Psoas muscle (tissue), 8 donors: Measurements from ENCODE around the gene KIF18A. TPM values are rescaled to one million over a fixed set of nuclear protein-coding genes. Genes with fewer than 3 reads are reported as not detected.

Source experiments
- ATAC-seq, 4 donors: fragments of 200-7000 bp; cut with Tn5 transposase; one replicate each; pipeline ENCODE4 v1.9.1; 2020; ENCODE audit warnings: moderate library complexity in 3 of 4, mild to moderate bottlenecking in 2 of 4
- DNase-seq, 2 donors: peaks; one replicate each; pipeline ENCODE4 v3.0.0-alpha.2; 2020
- H3K27ac ChIP-seq: fragments of 200-600 bp; one replicate; pipeline ENCODE4 v1.8.0; 2022
- H3K27me3 ChIP-seq, 3 donors: fragments of 200-600 bp in 1 of 3; one replicate each; pipeline versions ENCODE4 v1.6.1 to v1.8.0; 2013 to 2022; ENCODE audit warnings: low read length in 2 of 3, mild to moderate bottlenecking in 2 of 3, moderate library complexity in 1 of 3; ENCODE audit not compliant: insufficient read depth in 3 of 3
- H3K36me3 ChIP-seq, 2 donors: fragments of 200-600 bp in 1 of 2; one replicate each; pipeline versions ENCODE4 v1.6.1 to v1.8.0; 2013 to 2022; ENCODE audit warnings: low read depth in 1 of 2, mild to moderate bottlenecking in 1 of 2, moderate library complexity in 1 of 2; ENCODE audit not compliant: insufficient read depth in 1 of 2
- H3K4me1 ChIP-seq: fragments of 200-600 bp; one replicate; pipeline ENCODE4 v1.8.0; 2022
- H3K4me3 ChIP-seq: fragments of 200-600 bp; one replicate; pipeline ENCODE4 v1.8.0; 2022; ENCODE audit warnings: mild to moderate bottlenecking
- H3K9me3 ChIP-seq: fragments of 200-600 bp; one replicate; pipeline ENCODE4 v1.8.0; 2022
- WGBS, 3 donors: extraction: QIAGEN DNeasy Blood & Tissue Kit; methylation state at CpG; one replicate each; pipeline versions ENCODE4 v1.1.6 to v1.1.7; 2013; 5-methylcytosine and 5-hydroxymethylcytosine counted together
- intact Hi-C, 2 donors: fragments of 100-400 bp; cut with DNase I; formaldehyde crosslinking; loops; one replicate each; pipeline versions ENCODE4 v1.11.0 to v1.14.2; 2022
- polyA plus RNA-seq, 3 donors: library from polyadenylated mRNA; stranded (reverse); fragments of 200-250 nt; gene quantifications; one replicate each; pipeline ENCODE4 v1.2.3, GENCODE V29; 2013
- total RNA-seq, 4 donors: library from RNA; stranded (reverse); fragmentation: NEBNext Ultra II Directional in 2 of 4; extraction: Animal tissue kit (Norgen Biotek cat#: 25700) in 2 of 4; gene quantifications; one replicate each; pipeline versions ENCODE4 v1.2.1 to v1.2.4, GENCODE V29; 2021 to 2023
- TF ChIP-seq, protein P1 (sequence below): fragments of 200-600 bp; IDR thresholded peaks from one replicate; pipeline ENCODE4 v1.8.0; 2022; ENCODE audit warnings: antibody characterized with exemption
- donor health status: healthy with polysubstance abuse.
- donor health status: DM: no; HTN: no; CAD: no; lungs with moderate emphysema.
- donor health status: Bipolar disorder and iron deficiency.
- donor health status: healthy.
- donor health status: DM: yes; HTN: yes; CAD: no.
- donor health status: DM: no; HTN: no; CAD: no.
- donor health status: DM: no; HTN: no; CAD: no.
- donor health status: DM: yes; HTN: yes; CAD: no.

Gene KIF18A
- total and polyA plus RNA-seq, 7 donors, result 0.15 to 0.53 (median 0.46) TPM; not detected in 2

DNA sequence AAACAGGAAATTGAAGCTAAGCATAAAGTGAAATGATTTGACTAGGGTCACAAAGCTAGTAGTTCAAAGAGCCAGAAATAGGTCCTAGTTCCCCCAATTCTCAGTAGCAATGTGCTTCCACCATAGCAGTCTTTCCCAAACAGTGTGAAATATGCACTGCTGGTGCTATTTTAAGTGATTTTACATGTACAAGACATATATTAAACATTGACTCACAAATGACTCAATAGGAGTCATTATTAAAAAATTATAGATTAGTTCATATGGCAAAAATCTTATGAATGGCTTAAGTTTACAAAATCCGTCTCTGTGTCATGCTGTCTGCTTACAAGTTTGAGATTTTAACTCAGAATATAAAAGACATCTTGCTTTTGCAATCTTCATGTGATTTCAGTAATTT, 21.4 kb downstream of the KIF18A start:
- Histone ChIP-seq H3K27ac (no peak overlapping the region), H3K9me3 (no peaks in the 10 kb centered on the region), H3K4me3 (no peak overlapping the region), H3K36me3 (no peaks in the 10 kb centered on the region), H3K4me1 (no peaks in the 10 kb centered on the region), H3K27me3 (no peaks in the 10 kb centered on the region)
- TF ChIP-seq, protein P1, sequence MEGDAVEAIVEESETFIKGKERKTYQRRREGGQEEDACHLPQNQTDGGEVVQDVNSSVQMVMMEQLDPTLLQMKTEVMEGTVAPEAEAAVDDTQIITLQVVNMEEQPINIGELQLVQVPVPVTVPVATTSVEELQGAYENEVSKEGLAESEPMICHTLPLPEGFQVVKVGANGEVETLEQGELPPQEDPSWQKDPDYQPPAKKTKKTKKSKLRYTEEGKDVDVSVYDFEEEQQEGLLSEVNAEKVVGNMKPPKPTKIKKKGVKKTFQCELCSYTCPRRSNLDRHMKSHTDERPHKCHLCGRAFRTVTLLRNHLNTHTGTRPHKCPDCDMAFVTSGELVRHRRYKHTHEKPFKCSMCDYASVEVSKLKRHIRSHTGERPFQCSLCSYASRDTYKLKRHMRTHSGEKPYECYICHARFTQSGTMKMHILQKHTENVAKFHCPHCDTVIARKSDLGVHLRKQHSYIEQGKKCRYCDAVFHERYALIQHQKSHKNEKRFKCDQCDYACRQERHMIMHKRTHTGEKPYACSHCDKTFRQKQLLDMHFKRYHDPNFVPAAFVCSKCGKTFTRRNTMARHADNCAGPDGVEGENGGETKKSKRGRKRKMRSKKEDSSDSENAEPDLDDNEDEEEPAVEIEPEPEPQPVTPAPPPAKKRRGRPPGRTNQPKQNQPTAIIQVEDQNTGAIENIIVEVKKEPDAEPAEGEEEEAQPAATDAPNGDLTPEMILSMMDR, result no peak
- intact Hi-C loops, result no loop called here
- no peak for ATAC-seq
- DNase-seq, result no peak
- WGBS, 3 donors, result 85 to 98% (median 94%) methylated on average over 1 of the region's 1 CpG

DNA sequence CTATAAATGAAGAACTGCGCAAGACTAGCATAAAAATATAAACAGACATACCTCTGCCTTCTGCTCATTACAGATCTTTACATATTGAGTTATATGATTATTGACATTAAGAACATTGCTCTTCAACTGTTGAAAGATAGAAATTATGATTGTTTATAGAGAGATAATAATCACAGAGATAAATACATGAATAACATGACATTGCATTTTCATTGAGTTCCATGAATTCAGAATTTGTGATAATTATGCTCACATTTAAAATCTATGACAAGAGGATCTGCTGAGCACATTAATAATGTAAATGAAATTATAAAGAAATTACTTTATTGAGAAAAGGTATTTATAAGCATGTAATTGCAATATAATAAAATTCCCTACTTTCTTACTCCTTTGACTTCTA, 24.8 kb downstream of the KIF18A start:
- Histone ChIP-seq H3K27me3 (no peaks in the 10 kb centered on the region), H3K9me3 (no peaks in the 10 kb centered on the region)

DNA sequence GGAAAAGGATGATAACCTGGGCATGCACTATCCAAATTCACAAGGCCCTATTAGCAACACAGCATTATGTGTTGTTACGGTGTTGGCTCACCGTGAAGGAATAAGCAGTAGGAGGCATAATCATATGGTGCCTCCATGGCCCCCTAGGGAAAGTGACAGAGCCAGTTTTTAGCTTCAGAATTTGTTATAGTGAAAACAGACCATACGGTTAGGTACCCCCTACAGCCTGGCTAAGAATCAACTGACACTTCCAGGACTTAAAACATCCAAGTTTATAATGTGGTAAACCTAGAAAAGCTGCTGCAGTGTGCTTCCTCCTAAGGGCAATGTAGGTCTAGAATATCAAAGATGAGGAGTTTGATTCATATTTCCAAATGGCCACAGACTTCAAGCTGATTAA, 30.4 kb downstream of the KIF18A start:
- no peak overlapping the region for H3K27ac ChIP-seq
- no peaks in the 10 kb centered on the region for H3K9me3 ChIP-seq
- H3K36me3 ChIP-seq, result no peaks in the 10 kb centered on the region
- TF ChIP-seq, protein P1, result no peak
- ATAC-seq (no peak), DNase-seq (no peak)
- no peaks in the 10 kb centered on the region for H3K27me3 ChIP-seq
- no peaks in the 10 kb centered on the region for H3K4me1 ChIP-seq
- no peak overlapping the region for H3K4me3 ChIP-seq
- WGBS, 3 donors, result 86 to 87% (median 87%) methylated on average over 3 of the region's 3 CpGs
- intact Hi-C loops, result no loop called here

More for the DNA sequence above, 24.8 kb downstream of the KIF18A start:
- H3K4me3 ChIP-seq, result no peak overlapping the region
- H3K4me1 ChIP-seq, result no peaks in the 10 kb centered on the region
- 98 to 100% (median 100%) methylated on average over 1 of the region's 1 CpG for WGBS, 3 donors
- intact Hi-C loops, result no loop called here
- ATAC-seq (no peak), DNase-seq (no peak)
- H3K36me3 ChIP-seq, result no peaks in the 10 kb centered on the region
- TF ChIP-seq, protein P1, result no peak
- H3K27ac ChIP-seq, result no peak overlapping the region

DNA sequence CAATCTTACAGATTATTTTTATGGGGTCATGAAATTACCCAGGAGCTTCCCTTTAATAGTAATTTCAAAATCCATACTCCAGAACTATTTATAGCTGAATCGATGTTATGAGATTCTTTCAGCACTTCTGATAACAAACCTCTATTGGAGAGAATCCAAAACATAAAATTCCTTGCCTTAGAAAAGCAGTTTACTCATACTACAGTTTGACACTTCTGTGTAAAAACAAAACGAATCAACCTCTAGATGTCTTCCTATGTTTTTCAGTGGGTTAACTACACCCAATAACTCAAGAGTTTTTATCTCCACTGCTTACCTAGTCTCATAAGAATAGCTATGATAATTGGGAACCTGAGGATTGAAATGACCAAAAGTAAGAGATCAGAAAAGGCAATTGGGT, 35.6 kb downstream of the KIF18A start:
- Histone ChIP-seq H3K9me3 (no peaks in the 10 kb centered on the region), H3K4me3 (no peak overlapping the region), H3K27me3 (no peaks in the 10 kb centered on the region), H3K27ac (no peak overlapping the region), H3K4me1 (no peaks in the 10 kb centered on the region), H3K36me3 (no peaks in the 10 kb centered on the region)
- DNase-seq (no peak), ATAC-seq (no peak)
- 65 to 72% (median 69%) methylated on average over 2 of the region's 2 CpGs for WGBS, 3 donors
- intact Hi-C loops, result no loop called here
- TF ChIP-seq, protein P1, result no peak

DNA sequence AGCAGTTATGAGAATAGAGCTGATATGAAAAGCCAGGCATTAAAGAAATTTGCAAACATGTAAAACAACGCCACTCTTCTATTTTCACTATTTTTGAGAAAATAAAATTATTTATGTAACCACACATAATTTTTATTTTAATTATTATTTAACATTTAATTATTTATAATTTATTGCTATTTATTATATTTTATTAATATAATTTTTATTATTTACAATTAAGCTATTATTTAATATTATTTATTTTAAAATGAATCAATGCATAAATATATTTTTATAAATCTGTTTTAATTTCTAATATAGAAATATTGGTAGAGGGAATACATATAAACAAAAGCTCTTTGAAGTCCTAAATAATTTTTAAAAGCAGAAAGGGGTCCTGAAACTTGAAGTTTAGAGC, 36.7 kb downstream of the KIF18A start:
- DNase-seq, result no peak
- Histone ChIP-seq H3K9me3 (no peaks in the 10 kb centered on the region), H3K36me3 (no peaks in the 10 kb centered on the region), H3K27me3 (no peaks in the 10 kb centered on the region), H3K4me3 (no peak overlapping the region), H3K4me1 (no peaks in the 10 kb centered on the region), H3K27ac (no peak overlapping the region)
- TF ChIP-seq, protein P1, result no peak
- no peak for ATAC-seq
- intact Hi-C loops, result no loop called here
- WGBS, 3 donors, result 97 to 99% (median 98%) methylated on average over 1 of the region's 1 CpG
